Measurements from ENCODE around the gene DGKI. TPM values are rescaled to one million over a fixed set of nuclear protein-coding genes. Genes with fewer than 3 reads are reported as not detected.

Gene DGKI
- total RNA-seq, 1 experiment from 2014 or later: 0.55 TPM

GRCh38 chr7:137642031-137642430 is 204.7 kb downstream of the DGKI start:
- no peak overlapping the region for H3K4me2 ChIP-seq (ENCODE audit: insufficient read depth, insufficient read length, low read length)
- H2BK12ac ChIP-seq (ENCODE audit: insufficient read length, low read depth, low read length): no peak overlapping the region
- no peak overlapping the region for H2BK15ac ChIP-seq (ENCODE audit: low read depth, low read length)
- no peak overlapping the region for H3K23ac ChIP-seq (ENCODE audit: insufficient read length, low read depth, low read length)
- H3K9ac ChIP-seq (ENCODE audit: extremely low read depth, insufficient read length, low read length): no peak overlapping the region
- H2BK20ac ChIP-seq (ENCODE audit: low read depth, low read length, poor library complexity, severe bottlenecking): no peak overlapping the region
- no peak overlapping the region for H3K56ac ChIP-seq (ENCODE audit: insufficient read length, low read depth, low read length)
- no peak overlapping the region for H3K4ac ChIP-seq (ENCODE audit: low read depth, low read length)
- no peaks in the 10 kb centered on the region for H3K4me1 ChIP-seq (ENCODE audit: insufficient read depth, low read length)
- no peak for DNase-seq
- H4K8ac ChIP-seq (replicated peaks; ENCODE audit: insufficient read length, low read depth, low read length): no peak overlapping the region
- H2AFZ ChIP-seq (ENCODE audit: low read length): no peak overlapping the region
- no peak overlapping the region for H2BK5ac ChIP-seq (ENCODE audit: insufficient read length, low read length)
- H4K5ac ChIP-seq (ENCODE audit: insufficient read length, low read depth, low read length): no peak overlapping the region
- no peaks in the 10 kb centered on the region for H3K23me2 ChIP-seq (ENCODE audit: insufficient read length, low read depth, low read length, poor library complexity, severe bottlenecking)
- no peaks in the 10 kb centered on the region for H3K79me2 ChIP-seq (ENCODE audit: insufficient read depth, low read length)
- peaks cover 3 to 6% of the 10 kb centered on the region in 2 experiments; a peak in 3 of 5 replicates for H3K9me3 Mint-ChIP-seq
- TF ChIP-seq CTCF (conservative IDR thresholded peaks at IDR 0.05): no peak
- H3K18ac ChIP-seq (ENCODE audit: insufficient read length, low read depth, low read length): no peak overlapping the region
- no peaks in the 10 kb centered on the region; the same call in 1 of the 2 replicates for H3K27me3 ChIP-seq (ENCODE audit: insufficient read depth, low read length)
- H2BK120ac ChIP-seq (ENCODE audit: low read depth, low read length, poor library complexity, severe bottlenecking): no peak overlapping the region
- H3K9me3 ChIP-seq (ENCODE audit: control insufficient read depth, low read depth, low read length): no peaks in the 10 kb centered on the region
- no peak overlapping the region for H3T11ph ChIP-seq (ENCODE audit: low read length)
- H3K27ac ChIP-seq (ENCODE audit: insufficient read length, low read depth, low read length): no peak overlapping the region
- peaks cover under 1% of the 10 kb centered on the region in 2 experiments; a peak in 3 of 4 replicates for H3K4me1 Mint-ChIP-seq
- no peak overlapping the region for H4K91ac ChIP-seq (ENCODE audit: insufficient read length, low read depth, low read length)
- H2AK5ac ChIP-seq (ENCODE audit: insufficient read length, low read length): no peak overlapping the region
- H3K14ac ChIP-seq (ENCODE audit: insufficient read depth, low read length): no peak overlapping the region
- peaks cover 7% of the 10 kb centered on the region for H3K27me3 Mint-ChIP-seq (ENCODE audit: low read depth)
- peaks cover 2 to 4% (median 2%) of the 10 kb centered on the region in 3 experiments; a peak in 4 of 7 replicates for H3K36me3 Mint-ChIP-seq (ENCODE audit: insufficient read depth in 1 of 3, low read depth in 3 of 3)
- H3K79me1 ChIP-seq (ENCODE audit: insufficient read depth, low read depth, low read length, poor library complexity, severe bottlenecking): no peaks in the 10 kb centered on the region
- no peak overlapping the region for H3K27ac Mint-ChIP-seq
- no peak overlapping the region for H3K4me3 Mint-ChIP-seq
- no peaks in the 10 kb centered on the region for H4K20me1 ChIP-seq (ENCODE audit: control insufficient read depth, insufficient read depth, insufficient read length)
